Stimulated activated CD4-positive, alpha-beta T cell treated with anti-CD3 and anti-CD28 coated beads, Interleukin-4, amount 100 ng/mL, for 1 hour (primary cell): ENCODE results near the gene CEP112.
"Not testable (repeated sequence)": the region's sequence is repeated elsewhere in the genome, so short reads cannot be mapped to it uniquely, and the experiment has no call there.

Source experiments
- DNase-seq: peaks from one replicate; pipeline ENCODE4 v3.0.0-alpha.2; 2020

CEP112 gene

DNA sequence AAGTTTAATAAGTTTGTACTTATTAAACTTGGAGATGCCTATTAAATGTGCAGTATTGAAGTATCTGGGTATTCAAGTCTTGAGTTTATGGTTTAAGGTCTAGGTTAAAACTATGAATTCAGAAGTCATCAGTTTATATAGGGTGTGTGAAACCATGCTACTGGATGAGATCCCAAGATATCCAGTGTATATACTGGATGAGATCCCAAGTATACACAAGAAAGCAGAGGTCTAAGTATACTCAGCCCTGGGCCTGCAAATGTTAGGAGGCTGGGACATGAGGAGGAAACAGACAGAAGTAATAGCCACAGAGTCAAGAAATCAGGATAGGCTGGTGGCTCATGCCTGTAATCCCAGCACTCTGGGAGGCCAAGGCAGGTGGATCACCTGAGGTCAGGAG lies 436.1 kb downstream of the CEP112 start:
- no peak for DNase-seq

DNA sequence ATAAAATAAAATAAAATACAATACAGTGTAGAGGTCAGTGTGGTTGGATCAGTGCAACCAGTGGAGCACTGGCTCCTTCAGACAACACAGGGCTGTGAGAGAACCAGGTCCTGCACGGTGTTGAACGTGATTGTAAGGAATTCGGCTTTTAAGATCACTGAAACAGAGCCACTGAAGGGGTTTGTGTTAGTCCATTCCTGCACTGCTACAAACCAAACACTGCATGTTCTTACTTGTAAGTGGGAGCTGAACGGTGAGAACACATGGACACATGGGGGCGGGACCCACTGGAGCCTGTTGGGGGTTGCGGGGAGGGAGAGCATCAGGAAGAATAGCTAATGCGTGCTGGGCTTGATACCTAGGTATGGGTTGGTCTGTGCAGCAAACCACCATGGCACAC lies 437.3 kb downstream of the CEP112 start:
- DNase-seq: no peak

DNA sequence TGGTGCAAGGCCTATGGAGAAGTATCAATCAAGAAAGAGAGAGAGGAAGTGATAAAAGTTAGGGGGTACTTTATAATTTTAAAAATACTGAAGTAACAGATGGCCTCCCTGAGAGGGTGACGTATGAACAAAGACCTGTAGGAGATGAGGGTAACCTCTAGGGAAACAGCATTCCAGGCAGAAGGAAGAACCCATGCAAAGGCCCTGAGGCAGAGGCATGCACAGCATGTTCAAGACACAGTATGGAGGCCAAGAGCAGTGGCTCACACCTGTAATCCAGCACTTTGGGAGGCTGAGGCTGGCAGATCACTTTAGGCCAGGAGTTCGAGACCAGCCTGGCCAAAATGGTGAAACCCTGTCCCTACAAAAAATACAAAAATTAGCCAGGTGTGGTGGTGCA lies 437.9 kb downstream of the CEP112 start:
- no peak for DNase-seq

DNA sequence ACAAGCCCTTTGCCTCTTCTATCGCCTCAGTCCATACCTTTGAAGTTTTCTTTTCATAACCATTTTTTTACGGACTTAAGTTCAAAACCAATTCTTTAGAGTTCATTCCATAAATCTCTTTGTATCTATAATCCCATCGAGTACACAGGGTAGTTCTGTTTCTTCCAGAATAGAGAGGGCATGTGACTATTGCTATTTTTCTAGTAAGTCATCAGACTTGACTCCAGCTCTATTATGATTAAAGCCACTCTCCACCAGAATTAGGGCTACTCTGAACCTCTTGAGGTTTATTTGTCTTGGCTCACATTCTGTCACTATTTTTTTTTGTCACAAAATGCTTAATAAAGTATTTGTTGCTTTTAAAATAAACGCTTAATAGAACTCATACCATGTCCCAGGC lies 438.6 kb downstream of the CEP112 start:
- DNase-seq: no peak

DNA sequence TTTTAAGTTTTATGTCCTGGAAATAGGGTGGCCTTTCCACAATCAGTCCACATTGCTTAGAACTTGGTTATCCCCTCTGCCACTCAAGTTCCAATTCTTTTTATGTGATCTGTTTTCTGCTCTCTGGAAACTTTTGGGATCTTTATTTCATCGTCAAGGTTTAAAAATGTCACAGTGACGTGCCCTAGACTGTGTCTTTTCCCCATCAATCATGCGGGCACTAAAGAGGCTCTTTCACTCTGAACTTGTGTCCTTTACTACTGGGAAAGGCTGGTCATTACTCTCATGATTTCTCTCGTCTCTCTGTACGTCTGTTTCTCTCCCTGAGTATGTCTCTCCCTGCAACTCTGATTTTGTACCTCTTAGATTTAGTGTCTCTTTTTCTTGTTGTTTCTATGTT lies 440.7 kb downstream of the CEP112 start:
- no peak for DNase-seq

DNA sequence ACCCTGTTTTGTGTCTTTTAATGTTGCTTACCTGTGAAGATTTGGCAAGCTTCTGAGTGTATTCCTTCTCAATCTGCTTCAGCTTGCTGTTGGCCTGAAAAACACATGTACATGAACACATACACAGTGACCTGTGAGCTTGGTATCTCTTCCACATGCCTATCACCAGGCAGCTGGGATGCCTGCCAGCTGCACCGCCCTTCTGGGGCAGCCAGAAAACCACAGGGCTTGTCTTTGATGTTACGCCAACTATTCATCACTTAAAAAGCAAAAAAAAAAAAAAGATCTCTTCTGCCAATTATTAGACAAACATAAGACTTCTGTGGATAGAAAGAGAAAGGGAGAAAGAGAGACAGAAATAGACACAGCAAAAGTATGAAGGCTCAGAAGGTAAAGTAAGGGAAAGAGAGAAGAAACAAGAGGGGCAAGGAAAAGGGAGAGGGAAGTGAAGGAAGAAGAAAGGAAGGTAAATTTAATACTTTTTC lies 441.3 kb downstream of the CEP112 start:
- peak; percentile 38 for DNase-seq

DNA sequence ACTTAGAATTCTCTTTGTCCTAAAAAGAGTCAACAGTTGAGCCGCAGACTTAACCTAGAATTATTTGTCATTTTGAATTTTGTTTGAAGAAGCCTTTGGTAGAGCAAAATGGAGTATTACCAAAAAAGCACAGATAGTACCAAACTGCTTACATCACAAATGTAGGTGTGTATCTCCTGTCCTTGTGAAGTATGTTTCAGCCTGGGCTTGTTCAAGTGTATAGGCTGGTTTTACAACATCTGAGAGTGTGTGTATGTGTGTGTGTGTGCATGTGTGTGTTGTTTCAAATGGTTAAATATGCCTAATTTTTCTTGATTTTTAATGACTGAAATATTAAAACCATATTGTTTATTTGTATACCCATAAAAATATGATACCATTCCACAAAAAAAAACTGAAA lies 441.8 kb downstream of the CEP112 start:
- no peak for DNase-seq

DNA sequence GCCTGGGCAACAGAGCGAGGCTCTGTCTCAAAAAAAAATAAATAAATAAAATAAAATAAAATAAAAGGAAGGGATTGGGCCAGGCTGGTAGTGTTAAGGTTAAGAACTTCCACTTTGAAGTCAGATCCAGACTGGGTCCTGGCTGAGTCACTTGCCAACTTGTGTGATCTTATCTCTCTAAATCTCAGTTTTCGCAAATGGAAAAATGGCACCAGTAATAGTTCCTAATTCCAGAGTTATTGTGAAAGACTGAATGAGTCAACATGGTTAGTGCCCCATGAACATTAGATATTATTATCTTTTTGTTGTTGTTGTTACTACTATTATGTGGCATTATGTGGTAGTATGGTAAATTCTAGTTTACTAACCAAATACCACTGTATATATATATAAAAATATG lies 442.5 kb downstream of the CEP112 start:
- no peak for DNase-seq

DNA sequence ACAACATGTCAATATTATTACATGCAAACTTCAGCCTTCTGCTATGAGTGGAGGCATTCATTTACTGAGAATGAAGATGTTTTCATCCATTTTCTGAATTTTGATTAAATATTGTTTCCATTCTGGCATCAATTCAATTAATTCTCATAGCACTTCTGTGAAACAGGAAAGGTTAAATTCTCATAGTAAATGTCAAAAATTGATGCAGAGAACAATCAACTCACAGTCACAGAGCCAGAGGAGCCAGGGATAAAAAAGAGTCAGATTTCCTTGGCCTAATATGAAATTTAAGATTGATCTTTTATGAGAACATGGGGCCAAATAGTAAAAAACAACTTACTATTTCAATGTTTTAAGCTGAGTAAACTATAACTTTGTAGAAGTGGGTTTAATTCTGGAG lies 446.7 kb downstream of the CEP112 start:
- DNase-seq: no peak

DNA sequence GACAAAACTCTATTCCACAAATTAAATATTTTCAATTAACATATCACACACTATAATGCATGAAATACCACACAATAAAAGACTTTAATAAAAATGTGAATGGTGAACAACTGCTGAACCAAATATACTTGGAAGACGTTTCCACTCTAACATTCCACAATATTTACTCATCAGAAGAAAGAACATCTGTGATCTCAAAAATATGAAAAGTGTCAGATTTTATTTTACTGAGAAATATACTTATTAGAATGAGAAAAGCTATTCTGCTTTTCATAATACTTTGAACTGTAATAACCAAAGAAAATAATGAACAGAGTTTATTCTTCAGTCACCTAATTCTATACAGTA lies 448.7 kb downstream of the CEP112 start:
- no peak for DNase-seq

DNA sequence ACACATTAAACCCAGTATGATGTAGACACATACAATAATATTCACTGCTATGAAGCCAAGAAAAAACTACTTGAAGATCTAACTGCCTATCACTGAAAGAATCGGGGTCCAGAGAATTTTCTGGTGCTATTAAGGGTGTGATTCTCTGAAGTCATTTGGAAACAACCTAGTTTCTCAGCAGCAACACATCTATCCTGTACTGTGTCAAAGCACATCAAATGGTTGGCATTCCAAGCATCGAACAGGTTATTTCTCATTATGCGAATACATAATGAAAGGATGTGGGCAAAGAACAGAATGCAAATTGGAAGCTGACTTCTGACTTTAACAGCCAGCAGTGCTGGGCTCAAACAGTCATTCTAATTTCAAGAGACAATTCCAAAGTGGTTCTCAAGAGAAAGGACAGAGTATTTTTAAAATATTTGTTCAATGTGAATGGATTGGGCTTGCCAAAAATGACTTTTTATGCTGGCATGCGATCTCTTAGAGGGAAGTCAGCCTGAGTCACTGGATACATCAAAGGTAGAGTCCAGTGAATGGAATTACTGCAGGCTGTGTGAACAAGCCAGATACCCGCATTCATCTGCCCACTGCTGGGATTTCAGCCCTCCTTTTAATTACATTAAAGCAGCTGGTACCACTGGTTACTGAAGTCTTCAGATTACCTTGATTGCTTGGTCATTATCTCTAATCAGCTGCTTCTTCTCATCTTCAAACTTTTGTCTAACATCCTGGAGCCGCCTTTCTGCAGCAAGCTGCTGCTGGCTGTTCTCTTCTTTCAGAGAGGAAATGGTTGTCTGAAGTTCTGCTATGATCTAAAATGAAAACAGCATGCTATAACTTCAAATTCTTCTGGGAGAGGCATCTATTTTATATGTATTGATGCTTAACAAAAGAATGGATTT lies 449.3 kb downstream of the CEP112 start:
- DNase-seq: no peak

DNA sequence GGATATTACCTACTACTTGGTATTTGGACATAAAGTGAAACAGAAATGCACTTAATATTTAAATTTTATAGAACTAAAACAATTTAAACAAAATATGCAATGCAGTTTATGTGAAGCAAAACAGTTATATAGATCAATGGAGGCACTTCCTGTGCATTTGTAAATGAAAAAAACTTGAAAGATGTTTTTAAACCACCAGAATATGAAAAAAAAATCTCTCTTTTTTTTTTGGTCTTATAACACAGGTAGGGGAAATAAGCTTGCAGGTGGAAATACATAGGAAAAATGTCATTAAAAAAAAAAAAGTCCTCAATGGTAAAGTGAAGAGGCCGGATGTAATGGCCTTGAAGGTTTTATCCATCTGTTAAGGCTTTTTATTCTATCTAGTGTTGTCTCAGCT lies 450.2 kb downstream of the CEP112 start:
- DNase-seq: no peak

DNA sequence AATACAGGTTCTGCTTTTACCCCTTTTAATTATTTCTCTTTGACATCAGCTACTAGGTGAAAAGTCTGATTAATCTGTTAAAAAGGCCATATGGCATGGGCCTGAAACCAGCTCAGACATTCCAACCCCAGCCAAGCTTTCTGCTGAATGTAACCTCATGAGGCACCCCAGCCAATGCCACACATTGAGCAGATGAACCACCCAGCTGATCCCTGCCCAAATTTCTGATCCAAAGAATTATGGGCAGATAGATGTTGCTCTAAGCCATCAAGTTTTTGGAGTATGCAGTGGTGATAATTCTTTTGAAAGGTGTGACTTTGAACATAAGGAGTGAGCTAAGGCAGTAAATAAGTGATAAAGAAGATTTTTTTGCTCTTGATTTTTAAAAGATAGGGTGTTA lies 452.9 kb downstream of the CEP112 start:
- DNase-seq: no peak

DNA sequence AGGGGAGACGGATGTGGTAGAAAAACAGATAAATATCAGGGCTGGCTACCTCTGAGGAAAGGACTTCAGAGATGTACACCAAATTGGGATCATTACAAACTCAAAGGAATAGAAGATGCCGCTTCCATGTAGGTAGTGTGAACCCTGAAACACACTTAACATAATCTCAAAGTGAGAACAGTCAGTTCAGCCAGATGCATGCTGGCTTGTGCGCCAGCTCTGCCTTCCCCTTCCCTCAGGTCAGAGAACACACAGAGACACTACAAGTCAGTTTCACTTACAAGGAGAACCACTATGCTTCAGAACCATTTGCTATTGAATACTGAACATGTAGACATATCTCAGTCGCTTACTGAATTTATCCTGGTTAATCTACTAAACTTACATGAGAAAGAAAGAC lies 454.5 kb downstream of the CEP112 start:
- no peak for DNase-seq

DNA sequence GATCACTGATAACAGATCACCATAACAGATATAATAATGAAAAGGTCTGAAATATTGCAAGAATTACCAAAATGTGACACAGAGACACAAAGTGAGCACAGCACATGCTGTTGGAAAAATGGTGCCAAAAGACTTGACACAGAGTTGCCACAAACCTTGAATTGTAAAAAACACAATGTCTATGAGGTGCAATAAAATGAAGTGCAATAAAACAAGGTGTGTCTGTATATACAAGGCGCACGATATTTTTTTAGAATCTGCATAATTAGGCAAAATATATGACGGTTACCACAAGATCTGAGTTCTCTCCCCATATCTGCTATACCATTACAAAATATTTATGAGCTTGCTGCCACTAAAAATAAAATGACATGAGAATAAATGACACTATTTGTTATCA lies 458.6 kb downstream of the CEP112 start:
- DNase-seq: no peak

DNA sequence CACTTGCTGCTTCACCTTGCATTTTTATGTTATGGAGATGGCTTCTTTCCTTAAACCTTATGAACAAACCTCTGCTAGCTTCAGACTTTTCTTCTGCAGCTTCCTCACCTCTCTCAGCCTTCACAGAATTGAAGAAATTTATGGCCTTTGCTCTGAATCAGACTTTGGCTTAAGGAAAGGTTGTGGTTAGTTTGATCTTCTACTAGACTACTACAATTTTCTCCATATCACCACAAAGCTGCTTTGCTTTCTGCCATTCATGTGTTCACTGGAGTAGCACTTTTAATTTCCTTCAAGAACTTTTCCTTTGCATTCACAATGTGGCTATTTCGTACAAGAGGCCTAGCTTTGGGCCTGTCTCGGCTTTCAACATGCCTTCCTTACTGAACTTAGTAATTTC lies 459.3 kb downstream of the CEP112 start:
- DNase-seq: not testable (repeated sequence)

DNA sequence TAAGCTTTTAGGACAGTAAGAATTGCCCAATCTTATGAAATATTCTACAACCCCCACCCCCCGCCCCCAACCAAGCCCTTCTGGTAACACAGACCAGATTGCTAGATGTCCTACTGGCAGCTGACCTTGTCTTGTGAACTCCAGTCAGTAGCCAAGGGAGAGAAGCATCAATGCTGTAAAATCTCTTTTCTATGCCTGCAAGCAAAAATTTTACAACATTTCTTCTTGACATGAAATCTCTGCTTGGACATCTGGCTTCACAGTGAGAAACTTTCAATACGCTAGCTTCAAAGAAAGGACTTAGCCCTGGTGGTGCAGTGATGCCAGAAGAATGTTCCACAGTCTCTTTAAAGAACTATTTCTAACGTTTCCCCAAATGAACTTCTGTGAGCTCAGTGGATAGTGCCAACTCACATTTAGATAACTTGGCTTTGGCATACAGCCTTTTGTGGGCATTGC lies 461.2 kb downstream of the CEP112 start:
- no peak for DNase-seq

DNA sequence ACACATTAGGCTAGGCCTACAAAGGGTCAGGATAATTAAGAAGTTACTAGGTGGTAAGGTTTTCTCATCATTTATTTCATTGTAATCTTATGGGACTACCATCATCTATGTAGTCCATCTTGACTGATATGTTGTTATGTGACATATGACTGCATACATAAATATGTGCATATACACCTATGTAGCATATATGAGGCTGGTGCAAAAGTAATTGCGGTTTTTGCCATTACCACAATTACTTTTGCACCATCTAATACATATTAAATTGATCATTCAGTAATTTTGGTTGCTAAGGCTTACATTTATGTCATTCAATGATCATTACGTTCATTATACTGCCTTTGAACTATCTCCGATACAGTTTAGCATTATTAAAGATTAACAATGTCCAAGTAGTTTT lies 462.7 kb downstream of the CEP112 start:
- no peak for DNase-seq

DNA sequence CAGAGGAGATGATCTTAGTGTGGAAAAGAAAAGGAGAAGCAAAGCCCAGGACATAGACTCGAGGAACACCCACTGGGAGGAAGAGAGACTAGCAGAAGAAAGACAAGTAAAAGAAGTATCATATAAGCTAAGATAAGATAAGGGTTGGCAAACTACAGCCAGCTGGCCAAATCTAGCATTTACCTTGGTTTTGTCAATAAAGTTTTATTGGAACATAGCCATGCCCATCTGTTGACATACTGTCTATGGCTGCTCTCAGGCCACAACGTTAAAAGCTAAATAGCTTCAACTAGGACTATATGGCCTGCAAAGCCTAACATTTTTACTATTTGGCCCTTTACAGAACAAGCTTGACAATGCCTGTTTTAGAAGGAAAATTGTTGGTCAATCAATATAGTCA lies 464.1 kb downstream of the CEP112 start:
- DNase-seq: no peak

DNA sequence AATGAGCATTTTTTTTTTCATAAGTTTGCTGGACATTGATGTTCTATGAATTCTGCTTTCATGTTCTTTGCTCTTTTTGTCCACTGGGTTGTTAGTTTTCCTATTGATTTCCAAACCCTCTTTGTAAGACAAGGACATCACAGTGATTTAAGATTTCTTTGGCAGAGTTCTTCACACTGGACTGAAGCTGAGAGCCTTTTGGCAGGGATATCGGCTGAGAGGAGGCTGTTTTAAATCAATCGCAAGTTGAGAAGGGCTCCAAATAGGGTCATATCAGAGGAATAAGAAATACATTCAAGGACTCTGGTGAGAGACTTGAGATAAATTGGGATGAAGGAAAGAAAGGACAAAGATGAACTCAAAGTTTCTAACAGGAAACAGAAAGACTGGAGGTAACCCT lies 464.7 kb downstream of the CEP112 start:
- no peak for DNase-seq

DNA sequence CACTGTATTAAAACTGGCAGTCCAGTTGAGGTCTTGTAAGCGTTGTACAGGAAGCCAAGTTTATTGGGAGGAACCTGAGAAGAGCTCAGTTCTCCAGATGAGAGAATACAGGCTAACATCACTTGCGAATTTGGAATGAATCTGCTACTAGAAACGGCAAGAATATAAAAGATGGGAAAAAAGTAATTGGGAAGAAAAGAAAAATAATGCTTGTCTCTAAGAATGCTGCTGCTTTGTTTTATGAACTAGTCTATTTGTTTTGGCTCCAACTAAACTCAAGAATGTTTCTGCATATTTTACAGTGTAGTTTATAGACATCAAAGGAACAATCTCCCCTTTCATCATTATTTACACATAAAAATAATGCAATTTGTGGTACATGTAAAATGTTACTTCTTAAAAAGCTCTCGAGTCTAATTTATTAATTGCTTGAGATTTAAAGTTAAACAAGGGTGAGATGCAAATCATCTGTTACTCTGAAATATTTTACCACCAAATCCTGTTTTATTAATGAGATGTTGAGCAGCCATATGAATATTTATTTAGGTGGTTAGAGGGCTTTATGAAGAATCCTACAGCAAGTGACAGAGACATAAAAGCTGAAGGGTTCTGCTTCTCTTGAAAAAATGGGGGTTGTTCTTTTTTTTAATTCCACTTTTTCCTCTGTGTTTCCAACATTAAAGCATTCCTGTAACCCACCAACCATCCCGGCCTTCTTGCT lies 468.3 kb downstream of the CEP112 start:
- DNase-seq: no peak

DNA sequence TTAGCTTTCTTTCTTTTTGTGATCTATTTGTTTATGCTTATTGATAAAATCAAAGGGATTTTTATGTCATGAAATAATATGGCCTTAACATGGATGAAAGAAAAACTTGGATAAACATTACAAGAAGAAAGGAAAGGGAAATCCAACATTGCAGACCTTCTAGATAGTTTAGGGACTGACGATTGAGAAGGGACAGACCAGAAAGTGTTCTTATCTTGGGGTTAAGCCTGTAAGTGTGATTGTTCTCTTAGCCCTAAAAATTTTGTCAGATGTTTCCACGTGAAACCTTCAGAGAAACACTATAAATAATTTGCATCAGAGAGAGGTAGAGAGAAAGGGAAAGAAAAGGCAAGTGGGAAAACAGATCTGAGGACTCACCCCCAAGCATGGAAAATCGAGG lies 473.3 kb downstream of the CEP112 start:
- DNase-seq: no peak

DNA sequence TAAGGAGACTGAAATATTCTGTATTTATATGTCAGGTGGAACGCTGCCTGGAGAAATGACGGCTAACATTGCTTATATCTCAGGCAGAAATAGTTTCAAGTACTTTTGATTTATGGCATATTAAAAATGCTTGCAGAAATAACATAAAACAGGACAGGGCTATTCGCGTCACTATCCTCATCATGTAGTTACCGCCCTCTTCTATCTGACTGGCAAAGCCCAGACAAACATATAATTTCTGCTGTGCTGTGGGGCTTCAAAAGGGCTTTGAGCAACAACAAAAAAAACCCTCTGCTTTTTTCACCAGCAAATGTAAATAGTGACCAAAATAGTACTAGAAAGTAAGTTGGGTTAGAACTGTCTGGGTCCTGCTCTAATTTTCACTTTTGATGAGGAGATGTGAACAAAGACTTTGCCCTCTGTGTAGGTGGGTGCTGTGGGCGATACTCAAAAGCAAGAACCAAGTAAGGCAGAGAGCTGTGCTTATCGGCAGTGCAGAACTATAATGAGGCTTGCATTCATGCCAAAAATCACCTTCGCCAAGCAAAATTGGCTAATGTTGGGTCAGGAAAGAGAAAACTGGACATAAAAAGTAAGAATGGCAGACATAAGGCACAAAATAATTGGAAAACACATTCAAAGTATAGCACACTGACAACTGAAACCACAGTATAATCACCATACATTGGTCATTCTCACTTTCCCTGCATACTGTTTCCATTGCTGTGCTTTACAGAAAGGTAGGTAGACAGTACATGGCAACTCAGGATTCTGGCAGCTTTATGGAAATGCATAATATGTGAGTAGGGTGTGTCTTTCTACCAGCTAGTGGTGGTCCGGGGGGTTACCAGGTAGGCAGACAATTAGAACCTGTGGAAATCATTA lies 479.3 kb downstream of the CEP112 start:
- no peak for DNase-seq
